Retina (tissue), 1 donor: Measurements from ENCODE around the gene RNASE8.

Experiments used
- DNase-seq: peaks from one replicate; pipeline ENCODE4 v3.0.0-alpha.2; 2016

RNASE8 gene

DNA sequence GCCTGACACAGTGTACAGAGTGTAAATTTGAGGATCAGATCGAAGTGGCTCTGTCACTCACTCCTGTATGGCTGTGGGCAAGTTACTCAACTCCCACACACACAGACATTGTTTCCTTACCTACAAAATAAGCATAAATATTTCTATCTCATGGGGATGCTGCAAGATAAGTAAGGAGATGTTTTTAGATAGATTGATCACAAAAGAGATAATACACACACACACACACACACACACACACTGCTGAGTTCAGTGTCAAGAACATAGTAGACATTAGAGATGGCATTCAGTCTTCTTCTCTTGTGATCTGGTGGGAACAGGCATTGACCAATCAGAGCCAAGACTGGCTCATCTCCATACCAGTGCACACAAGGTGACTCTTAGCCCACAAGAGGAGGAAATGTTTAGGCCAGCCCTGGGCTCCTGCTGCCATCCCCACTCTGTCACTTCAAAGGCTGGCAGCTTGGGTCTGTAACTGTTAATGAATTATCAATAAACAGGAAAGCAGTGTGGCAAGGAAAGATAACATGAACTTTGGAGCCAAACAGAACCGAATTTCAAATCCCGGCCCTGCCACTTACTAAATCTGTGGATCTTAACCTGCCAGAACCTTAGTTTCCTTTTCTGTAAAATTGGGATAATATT is 3.4 kb upstream of the RNASE8 start:
- DNase-seq, result no peak

DNA sequence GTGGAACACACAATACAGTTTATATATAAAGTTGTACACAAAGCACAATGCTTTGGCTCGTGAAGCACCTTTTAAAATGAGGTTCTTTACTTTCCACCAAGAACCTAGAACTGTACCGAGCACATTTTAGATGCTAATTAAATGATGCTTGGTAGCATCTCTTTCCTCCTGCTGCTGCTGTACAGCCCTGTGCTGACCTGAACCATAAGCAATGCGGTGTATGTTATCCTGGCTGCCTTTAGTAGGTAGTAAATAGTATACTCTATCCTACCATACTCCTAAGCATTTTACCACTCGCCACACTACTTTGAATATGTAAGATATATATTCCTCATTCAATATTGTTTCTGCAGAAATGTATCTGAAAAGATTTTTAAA is 2.9 kb upstream of the RNASE8 start:
- no peak for DNase-seq

DNA sequence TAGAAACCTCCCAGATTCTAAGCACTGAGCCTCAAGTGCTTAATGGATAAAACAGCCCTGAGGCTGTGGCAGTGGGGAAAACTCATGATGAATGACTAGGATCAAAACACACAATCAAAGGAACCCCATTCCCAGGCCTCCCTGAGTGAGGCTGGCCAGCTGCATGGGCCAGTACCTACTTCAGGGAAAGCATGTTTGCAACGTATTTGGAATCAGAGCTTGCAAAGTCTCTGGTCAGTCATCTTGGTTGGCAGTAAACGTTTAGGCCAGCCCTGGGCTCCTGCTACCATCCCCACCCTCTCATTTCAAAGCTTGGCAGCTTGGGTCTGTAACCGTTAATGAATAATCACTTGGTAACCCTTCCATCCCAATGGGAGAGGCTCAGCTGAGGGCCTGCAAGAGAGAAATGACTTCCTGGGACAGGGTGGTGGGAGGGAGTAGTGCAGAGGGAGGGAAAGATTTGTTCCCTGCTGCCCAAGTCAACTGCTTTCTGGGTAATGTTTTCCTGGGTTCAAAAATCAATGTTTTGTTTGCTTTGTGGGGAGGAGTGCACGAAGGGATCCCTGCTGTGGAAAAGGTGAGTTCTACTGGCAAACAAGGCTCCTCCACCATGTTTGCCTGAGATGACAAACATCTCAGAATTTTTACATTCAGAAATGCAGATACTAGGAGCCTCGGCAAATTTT is 2.0 kb upstream of the RNASE8 start:
- DNase-seq, result no peak

DNA sequence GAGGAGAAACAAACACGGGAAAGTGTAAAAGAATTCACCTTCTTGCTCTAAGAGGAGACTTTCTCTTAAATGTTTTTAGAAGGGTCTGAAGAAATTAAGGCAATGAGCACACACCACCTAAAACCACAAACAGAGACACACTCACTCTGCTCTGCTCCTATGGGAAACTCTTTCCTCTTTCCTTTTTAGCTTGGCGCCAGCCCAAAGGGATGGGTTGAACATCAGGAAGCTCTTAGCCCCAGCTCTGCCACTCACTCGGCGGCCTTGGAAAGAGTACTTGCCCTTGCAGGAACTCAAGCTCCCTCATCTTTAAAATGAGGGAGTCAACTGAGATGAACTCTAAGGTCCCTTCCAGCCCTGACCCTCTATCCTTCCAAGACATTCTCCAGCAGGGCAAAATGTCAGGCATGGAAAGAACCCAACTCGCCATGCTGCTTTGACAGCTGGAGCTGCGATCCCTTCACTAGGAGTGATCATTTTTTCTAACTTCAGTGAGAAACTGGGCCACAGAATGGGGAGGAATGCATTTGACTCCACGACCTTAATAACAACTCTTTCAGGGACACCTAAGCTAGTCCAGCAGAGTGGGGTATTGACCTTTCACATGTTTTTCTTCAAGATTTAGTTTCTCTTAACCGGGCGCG is 980 bp upstream of the RNASE8 start:
- no peak for DNase-seq

DNA sequence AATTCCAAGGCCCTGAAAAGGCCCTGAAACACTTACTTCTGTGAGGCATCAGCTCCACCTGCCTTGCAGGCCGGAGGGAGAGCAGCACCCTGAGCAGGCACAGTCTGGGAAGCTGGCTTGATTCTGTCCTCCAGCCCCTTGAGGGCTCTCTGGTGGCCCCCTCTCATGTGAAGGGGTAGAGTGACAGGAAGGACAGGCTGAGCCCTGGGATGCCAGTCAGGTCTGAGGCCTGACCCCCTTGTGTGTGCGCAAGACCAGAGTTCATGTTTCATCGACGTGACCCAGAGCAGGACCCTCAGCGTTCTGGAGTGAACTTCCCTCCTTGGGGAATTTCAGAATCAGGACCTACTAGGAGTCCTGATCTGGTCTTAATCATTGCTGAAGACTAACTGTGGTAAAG is 1.3 kb downstream of the RNASE8 start:
- DNase-seq, result no peak

DNA sequence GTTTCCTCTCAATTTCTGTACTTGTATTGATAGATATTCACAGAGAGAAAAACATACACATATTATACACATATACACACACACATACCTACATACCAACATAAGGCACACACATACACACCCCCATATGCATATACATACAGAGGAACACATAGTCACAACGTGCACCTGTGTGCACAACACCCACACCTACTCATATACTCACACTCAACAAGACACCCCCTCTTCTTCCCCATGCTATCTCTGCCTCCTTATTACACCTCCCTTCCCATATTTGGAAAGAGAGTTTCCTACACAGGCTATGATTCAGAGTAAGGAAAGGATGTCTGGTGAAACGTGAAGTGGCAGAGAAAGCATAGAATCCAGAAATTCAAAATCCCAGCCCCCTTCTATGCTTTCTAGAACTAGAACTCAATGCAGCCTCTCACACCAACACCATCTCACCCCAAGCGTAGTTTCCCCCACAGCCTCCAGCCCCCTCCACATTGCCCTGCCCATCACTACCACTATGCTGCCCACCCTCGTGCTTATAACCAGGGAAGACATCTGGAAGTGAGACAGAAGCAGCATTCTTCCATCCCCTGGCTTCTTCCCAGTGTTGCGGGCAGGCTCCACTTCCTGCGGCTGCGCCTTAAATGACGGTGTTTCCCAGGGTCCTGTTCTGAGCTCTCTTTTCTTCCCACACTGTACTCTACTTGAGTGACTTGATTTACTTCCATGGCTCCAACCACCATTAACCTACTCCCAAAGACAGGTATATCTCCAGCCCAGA is 2.4 kb downstream of the RNASE8 start:
- DNase-seq, result no peak

DNA sequence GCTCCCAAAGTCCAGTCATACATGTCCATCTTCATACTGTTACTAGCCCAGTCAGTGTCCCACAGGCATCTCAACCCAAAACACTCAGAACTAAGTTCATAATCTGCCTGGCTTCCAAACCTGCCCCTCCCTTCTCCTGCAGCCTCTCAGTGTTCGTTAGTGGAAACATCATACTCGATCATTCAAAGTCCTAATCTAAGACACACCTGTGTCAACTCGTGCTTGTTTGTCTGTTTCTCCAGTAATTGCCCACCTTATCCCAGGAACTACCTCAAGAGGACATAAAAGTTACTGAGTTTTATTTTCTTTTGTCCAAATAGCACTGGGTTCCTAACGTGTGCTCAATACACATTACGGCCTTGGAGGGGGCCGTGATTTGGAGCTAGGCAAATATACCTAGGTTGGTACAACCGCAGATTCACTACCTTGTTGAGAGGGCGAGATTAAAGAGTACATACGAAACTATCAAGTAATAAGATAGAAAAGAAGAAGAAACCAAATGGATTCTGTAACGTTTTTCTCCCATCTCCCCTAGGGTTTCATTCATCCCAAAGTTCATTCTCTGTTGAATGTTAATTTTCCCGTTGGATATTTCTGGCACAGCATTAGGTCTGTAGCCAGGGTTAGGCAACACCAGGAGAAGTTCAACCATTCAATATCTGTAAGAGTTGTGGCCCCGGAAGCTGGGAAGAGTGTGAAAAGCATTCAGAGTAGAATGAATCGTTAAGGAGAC is 3.2 kb downstream of the RNASE8 start:
- no peak for DNase-seq

DNA sequence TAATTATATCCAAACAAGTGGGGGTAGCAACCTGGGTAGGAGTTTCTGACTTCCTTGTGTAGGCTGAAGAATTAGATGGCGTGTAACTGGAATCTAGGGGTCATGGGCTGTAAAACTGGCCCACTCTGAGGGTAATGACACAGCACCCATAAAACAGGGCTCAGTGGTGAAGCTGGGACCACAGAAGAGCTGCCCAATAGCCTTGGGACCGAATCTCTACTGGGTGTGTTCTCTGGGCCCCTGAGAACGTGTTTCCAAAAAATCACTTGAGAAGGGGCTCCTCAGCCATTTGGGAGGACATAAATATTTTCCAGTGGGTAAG is 3.7 kb downstream of the RNASE8 start:
- no peak for DNase-seq

DNA sequence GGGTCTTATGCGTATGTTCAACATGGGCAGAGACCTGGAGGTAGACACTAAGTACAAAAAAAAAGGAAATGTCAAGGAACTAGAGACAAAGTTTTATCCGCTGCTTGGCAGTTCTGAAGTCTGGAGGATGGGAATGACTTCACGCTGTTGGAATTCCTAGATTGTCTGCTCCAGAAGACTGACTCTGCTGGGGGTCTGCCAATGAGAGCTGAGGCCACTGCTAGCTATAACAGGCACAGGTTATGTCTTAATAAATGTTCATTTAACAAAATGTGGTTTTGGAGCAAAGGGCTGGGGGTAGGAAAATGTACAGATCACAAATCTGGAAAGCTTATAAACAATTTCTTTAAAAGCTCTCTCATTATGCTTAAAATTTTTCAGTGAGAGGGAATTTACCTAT is 5.9 kb downstream of the RNASE8 start:
- no peak for DNase-seq

DNA sequence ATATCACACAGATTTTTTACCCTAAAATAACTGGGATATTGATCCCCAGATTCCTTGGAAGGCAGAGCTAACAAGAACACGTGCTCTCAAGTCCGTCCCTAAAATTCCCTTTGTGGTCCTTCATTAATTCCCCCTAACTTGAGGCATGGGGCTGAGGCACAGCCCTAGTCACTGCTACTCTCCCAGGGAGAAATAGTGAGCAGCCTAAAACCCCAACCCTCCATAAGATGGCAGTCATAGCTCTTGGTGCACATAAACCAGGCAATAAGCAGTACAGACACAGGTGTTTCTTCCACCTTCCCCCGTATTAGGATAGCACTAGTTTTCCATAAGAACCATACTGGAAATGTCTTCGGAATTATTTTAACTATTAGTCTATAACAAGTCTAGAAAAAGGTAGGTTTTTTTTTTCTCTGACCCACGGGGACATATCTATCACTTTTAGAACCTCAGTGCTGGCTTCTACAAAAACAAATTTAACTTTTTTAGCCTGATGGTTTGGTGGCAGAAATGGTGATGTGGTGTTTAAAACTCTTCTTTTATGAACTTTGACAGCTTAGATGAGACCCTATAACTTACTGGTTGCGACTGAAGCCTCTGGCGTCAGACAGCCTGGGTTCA is 9.4 kb downstream of the RNASE8 start:
- DNase-seq, result no peak

DNA sequence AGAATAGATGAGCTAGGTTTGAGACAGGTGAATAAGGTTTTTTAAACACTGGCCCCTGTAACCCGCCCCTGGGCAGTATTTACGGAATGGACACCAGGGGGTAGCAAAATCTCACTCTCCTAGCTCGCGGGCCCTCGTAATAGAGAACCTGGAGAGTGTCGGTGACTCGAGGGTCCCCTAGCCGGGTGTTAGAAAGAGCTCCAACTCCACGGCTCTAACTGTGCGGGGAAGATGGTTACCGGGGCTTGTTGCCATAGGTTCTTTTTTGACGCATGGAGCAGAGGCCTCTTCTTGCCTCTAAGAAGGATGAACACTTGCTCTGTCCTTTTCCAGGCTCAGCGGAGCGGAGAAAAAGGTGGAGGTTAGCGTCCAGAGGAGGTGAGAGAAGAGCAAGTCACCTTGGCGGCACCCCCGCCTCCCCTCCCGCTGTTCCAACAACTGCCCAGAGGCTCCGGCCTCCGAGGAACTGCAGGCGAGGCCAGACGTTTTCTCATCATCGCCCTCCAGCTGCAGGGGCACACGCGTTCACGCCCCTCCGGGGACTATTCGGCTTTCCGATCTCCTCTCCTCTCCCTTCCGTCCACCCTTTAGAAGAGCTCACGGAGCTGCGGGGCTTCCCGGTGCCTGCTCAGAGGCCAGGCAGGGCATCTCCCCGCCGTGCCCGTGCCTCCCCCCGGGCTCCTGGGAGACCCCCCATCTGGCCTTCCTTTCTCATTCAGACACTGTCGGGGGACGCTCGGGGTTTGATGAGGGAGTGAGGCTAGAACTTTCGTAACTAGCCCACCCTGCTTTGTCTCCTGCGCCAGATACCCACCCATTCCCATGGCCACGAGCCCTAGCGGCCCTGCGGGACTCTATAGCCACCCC is 11.1 kb downstream of the RNASE8 start:
- DNase-seq, result peak; percentile 78

DNA sequence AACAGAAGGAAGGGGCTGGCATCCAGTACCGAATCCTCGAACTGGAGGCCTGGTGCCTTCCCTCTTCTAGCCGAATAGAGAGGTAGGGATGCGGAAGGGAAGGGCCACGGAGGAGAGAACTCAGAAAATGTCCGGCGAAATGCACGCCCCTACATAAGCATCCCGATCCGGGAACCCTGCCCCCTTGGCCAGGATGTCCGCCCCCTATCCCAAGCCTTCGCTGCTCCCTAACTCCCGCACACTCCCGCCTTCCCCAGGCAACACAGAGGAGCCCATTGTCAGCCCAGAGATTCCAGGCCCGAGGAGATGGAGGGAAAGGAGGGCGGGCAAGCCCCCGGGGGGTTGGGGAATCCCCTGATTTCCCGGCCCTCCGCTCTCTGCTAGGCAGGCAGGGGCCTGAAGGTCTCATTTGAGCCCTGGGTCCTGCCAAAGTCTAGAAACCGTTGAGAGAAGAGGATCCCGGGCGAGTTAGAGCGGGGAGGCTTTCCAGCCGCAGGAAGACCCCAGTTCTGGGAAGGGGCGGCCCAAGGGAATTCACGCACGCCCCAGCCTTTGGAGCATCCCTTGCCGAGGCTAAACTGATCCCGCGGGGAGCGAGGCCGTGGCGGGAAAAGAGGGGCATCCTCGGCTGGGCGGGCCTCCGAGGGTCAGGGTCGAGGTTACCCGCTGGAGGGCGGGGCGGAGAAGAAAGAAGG is 11.9 kb downstream of the RNASE8 start:
- DNase-seq, result peak; percentile 93

DNA sequence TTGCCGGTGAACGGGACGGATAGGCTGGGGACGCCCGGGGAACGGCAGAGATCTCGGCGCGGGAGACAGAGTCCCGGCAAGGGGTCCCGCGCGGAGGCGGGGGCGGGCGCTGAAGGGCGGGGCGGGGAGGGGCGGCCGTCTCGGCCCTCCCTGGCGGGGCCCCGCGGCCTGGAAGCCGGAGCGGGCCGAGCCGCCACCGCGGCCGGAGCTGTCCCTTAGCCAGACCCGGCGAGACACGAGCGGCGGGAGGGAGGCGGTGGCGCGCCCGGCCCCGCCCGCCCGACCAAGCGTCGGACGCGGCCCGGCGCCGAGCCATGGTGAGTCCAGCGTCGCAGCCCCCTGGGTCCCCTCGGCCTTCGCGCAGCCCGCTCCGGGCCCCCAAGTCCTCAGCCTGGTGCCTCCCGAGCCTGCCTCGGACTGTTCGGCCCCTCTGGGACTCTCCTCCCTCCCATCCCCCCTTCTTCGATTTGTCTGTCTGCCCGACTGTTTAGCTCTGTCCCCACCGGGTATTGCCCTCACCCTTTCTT is 12.5 kb downstream of the RNASE8 start, which contains the start of gene ARHGEF40:
ARHGEF40 (plus strand) TSS at position 222 of the 527 bp plus-strand sequence; CDS start at position 315, 93 bp downstream.
- DNase-seq, result no peak

DNA sequence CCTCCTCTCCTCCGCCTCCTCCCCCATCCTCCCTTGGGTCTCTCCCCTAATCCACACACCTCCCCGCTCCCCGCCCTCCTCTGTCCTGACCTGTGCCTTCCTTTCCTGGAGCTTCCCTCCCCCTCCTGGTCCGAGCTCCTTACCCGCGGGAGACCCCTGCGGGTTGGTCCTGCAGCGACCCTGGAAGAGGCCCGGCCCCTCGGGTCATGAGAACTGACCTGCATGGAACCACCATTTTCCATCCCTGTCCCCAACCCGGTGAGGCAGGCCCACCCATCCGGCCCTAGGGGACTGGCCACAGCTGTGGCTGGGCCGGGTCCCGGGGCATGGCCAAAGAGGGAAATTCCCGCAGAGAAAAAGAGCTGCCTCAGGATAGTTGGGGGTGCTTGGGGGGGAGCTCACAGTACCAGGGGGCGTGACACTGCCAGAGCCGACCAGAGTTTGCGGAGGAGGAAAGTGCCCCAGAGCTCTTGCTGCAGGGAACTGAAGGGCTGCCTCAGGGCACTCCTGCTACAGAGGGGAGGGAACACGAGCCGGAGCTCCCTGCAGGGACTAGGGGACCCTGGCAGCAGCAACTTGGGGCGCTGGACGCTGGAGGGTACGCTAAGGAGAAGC is 13.1 kb downstream of the RNASE8 start:
- peak; percentile 86 for DNase-seq

DNA sequence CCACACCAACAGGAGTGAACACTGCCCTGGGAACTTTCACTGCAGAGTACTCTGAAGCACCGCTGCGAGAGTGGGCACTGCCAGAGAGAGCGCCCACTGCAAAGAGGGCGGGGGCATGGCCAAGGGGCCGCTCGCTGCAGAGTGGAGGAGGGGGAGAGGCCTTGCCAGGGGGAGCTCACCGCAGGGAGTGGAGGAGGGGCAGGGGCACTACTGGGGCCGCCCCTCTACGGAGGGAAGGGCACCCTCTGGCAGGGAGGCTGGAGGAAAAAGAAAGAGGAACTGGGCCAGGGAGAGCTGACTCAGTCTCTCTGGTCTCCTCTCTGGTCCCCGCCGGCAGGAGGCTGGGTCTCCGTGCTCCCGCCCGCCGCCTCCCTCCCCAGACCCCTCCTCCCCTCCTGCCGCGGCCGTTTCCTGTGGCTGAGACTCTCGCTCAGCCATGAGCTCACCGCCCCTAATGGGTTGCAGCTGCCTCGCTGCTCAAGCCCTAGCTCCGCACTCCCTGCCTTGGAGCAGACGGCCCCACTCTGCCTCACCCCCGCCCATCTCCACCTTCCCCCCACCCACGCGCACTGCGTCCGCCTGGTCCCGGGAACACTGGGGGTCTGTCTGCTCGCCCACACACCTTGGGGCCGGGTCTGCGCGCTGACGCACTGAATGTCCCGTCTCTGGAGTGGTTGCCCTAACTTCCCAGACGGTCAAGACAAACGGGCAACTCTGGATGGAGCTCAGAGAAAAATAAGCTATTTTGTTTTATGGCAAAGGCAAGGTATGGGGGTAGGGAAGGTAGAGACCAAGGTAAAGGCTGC is 13.8 kb downstream of the RNASE8 start:
- DNase-seq, result peak; percentile 89

DNA sequence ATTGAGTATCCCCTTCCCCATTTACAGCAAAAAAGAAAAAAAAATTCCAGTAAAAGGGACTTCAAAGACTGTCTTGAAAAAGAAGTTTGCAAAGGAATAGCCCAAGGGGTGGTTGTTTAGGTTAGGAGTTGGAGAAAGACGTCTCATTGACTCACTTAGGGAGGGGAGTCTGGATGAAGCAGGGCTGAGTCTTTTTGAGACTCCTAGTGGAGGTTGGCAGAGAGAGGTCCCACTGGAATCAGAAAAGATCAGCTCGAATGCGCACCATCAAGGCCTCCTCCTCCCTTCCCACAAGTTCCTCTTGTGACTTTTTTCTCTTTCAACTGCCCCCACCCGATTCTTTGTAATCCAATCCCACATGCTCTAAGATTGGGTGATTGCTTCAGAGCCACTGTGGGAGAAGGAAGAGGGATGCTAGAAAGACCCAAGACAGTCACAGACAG is 14.4 kb downstream of the RNASE8 start:
- DNase-seq, result no peak

DNA sequence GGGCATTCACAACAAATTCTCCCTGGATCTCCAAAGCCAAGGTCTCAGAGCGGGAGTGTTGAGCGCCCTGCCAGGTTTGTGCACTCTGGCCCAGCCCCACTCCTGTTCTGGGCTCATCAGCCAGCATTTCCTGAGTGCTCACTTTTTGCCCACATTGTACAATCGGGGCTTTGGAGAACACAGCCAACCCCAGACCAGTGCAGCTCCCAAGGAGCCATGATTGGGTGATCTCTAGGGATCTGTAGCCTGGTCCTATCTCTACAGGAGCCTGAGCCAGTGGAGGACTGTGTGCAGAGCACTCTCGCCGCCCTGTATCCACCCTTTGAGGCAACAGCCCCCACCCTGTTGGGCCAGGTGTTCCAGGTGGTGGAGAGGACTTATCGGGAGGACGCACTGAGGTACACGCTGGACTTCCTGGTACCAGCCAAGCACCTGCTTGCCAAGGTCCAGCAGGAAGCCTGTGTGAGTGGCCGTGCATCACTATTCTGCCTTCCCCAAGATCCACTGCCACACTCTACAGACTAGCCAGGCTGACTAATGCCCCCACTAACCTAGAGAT is 15.2 kb downstream of the RNASE8 start:
- no peak for DNase-seq

DNA sequence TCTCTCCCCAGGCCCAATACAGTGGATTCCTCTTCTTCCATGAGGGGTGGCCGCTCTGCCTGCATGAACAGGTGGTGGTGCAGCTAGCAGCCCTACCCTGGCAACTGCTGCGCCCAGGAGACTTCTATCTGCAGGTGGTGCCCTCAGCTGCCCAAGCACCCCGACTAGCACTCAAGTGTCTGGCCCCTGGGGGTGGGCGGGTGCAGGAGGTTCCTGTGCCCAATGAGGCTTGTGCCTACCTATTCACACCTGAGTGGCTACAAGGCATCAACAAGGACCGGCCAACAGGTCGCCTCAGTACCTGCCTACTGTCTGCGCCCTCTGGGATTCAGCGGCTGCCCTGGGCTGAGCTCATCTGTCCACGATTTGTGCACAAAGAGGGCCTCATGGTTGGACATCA is 16.3 kb downstream of the RNASE8 start:
- no peak for DNase-seq
